ENCODE results near the gene TNS3. TPM values are rescaled to one million over a fixed set of nuclear protein-coding genes. Genes with fewer than 3 reads are reported as not detected.

TNS3 gene
- total RNA-seq, 1 donor from 2014 or later: 174 TPM

DNA sequence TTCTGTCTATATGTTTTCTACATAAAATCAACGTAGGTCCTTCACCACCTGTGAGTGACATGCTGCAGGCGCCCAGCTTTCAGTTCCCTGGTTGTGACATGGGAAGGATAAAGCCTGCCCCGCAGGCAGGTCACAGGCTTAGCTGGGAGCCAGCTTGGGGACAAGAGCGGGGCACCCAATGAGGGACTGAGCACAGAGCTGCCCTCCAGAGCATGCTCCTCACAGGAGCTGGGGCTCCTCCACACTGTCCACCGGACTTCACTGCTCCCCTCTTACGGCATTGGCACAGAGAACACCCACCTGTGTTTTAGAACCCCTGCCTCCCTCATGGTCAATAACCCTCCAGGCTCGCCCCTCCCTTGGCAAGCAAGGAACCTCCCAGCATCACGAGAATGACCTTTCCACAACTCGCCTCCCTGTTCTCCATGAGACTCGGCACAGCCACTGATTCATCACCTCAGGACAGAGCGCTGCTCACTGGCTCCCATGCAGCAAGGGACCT is 187.1 kb downstream of the TNS3 start:
- H3K36me3 ChIP-seq: peaks cover 71% of the 10 kb centered on the region

DNA sequence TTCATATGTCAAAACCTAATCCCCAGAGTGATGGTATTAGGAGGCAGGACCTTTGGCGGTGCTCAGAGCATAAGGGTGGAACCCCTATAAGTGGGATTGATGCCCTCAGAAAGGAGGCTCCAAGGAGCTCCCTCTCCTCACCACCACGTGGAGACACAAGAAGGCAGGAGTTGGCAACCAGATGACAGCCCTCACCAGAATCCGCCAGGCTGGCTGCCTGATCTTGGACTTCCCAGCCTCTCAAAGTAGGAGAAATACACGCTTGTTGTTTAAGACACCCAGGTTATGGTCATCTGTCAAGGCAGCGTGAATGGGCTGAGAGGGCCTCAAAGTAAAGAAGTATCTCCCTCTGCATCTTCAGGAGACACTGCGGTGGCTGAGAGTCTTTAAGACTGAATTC is 187.7 kb downstream of the TNS3 start:
- TF ChIP-seq, protein P1, sequence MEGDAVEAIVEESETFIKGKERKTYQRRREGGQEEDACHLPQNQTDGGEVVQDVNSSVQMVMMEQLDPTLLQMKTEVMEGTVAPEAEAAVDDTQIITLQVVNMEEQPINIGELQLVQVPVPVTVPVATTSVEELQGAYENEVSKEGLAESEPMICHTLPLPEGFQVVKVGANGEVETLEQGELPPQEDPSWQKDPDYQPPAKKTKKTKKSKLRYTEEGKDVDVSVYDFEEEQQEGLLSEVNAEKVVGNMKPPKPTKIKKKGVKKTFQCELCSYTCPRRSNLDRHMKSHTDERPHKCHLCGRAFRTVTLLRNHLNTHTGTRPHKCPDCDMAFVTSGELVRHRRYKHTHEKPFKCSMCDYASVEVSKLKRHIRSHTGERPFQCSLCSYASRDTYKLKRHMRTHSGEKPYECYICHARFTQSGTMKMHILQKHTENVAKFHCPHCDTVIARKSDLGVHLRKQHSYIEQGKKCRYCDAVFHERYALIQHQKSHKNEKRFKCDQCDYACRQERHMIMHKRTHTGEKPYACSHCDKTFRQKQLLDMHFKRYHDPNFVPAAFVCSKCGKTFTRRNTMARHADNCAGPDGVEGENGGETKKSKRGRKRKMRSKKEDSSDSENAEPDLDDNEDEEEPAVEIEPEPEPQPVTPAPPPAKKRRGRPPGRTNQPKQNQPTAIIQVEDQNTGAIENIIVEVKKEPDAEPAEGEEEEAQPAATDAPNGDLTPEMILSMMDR (IDR thresholded peaks at IDR 0.05): no peak
- H3K27ac ChIP-seq: no peak overlapping the region
- no peaks in the 10 kb centered on the region for H3K27me3 ChIP-seq (ENCODE audit: low read depth)
- H3K36me3 ChIP-seq: peaks cover 71% of the 10 kb centered on the region
- intact Hi-C loops (cut with DNase I): no loop called here
- H3K4me3 ChIP-seq: no peak overlapping the region
- H3K4me1 ChIP-seq: peaks cover 7% of the 10 kb centered on the region
- H3K9me3 ChIP-seq: no peaks in the 10 kb centered on the region
- ATAC-seq: no peak
- no peak for DNase-seq

More for the DNA sequence above, 187.1 kb downstream of the TNS3 start:
- Histone ChIP-seq H3K4me1 (peaks cover 7% of the 10 kb centered on the region), H3K27me3 (ENCODE audit: low read depth) (no peaks in the 10 kb centered on the region), H3K27ac (no peak overlapping the region), H3K4me3 (no peak overlapping the region), H3K9me3 (no peaks in the 10 kb centered on the region)
- DNase-seq (no peak), ATAC-seq (no peak)
- TF ChIP-seq, protein P1 (IDR thresholded peaks at IDR 0.05): no peak
- intact Hi-C loops (cut with DNase I): no loop called here

DNA sequence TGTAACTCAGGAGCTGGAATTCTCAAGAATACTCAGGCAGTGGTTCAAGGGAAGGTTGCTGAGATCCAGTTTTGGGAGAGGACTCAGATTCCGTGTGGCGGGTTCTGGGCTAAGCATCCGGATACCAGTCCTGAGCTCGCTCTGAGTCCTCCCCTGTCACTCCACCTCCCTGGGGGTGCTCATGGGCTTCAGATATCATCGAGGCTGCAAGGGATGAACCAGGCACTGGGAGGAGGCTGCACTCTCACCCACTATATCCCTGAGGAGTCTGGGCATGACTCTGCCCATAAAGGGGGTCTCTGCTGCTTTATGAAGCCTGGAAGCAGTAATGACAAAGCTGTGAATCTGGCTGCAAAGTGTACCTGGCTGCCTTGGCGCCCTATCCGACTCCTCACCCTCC is 188.5 kb downstream of the TNS3 start:
- Histone ChIP-seq H3K27me3 (ENCODE audit: low read depth) (no peaks in the 10 kb centered on the region), H3K9me3 (no peaks in the 10 kb centered on the region), H3K36me3 (peaks cover 71% of the 10 kb centered on the region), H3K4me1 (peaks cover 7% of the 10 kb centered on the region), H3K4me3 (no peak overlapping the region), H3K27ac (no peak overlapping the region)
- ATAC-seq (no peak), DNase-seq (no peak)
- TF ChIP-seq, protein P1 (IDR thresholded peaks at IDR 0.05): no peak
- intact Hi-C loops (cut with DNase I): no loop called here

DNA sequence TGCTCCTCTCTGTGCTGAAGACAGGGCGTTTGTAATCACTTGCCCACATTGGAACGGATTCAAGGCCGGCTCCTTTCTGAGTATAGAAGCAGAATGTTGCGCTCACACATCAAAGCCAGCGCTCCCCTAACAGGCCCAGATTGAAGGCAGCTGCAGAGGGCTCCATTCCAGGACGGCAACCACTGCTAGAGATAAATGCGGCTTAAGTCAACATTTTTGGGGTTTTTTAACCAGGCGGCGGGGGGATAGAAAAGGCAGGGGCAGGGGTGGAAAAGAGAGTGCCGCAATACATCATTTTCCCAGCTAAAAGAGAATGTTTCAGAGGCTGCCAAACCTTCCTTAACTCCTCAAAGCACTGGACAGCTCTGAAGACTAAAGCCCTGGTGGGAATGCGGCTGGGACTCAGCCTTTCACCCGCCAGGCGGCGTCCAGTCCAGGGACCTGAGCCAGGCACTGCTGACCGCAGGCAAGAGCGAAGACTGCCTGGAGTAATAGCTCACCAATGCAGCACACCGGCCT is 189.6 kb downstream of the TNS3 start:
- ATAC-seq: peak; percentile 65 to 73
- no peak overlapping the region for H3K27ac ChIP-seq
- intact Hi-C loops (cut with DNase I): no loop called here

DNA sequence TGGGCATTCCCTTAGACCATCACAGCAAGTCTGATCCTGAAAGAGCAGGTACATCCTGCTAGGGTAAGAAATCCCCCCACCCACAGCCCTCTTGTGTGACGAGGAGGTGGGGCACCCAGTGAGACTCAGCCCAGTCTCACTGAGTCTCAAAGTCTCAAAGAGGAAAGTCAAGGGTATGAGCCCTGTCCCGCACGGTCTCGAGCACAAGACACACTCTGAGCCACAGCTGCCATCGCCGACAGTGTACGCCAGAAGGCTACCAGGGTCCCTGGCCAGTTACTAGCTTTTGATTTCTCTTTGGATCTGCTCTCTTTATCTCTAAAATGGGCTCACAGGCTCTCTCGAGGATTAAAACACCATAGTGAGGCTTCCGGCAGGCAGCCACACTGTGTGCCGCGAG is 190.2 kb downstream of the TNS3 start:
- ATAC-seq: peak in 1 of 2 donors; percentile 8
- TF ChIP-seq, protein P1 (IDR thresholded peaks at IDR 0.05): no peak
- peaks cover 69% of the 10 kb centered on the region for H3K36me3 ChIP-seq
- intact Hi-C loops (cut with DNase I): no loop called here
- no peaks in the 10 kb centered on the region for H3K9me3 ChIP-seq
- H3K27me3 ChIP-seq (ENCODE audit: low read depth): no peaks in the 10 kb centered on the region
- peaks cover 7% of the 10 kb centered on the region for H3K4me1 ChIP-seq
- no peak overlapping the region for H3K4me3 ChIP-seq
- no peak for DNase-seq
- H3K27ac ChIP-seq: no peak overlapping the region

More for the DNA sequence above, 189.6 kb downstream of the TNS3 start:
- H3K9me3 ChIP-seq: no peaks in the 10 kb centered on the region
- peaks cover 7% of the 10 kb centered on the region for H3K4me1 ChIP-seq
- H3K4me3 ChIP-seq: no peak overlapping the region
- H3K36me3 ChIP-seq: peaks cover 73% of the 10 kb centered on the region
- no peaks in the 10 kb centered on the region for H3K27me3 ChIP-seq (ENCODE audit: low read depth)
- TF ChIP-seq, protein P1 (IDR thresholded peaks at IDR 0.05): peak; percentile 45
- no peak for DNase-seq
